ENCODE data around the gene AHNAK. TPM values are rescaled to one million over a fixed set of nuclear protein-coding genes. Genes with fewer than 3 reads are reported as not detected.
"Not testable (repeated sequence)": the region's sequence is repeated elsewhere in the genome, so short reads cannot be mapped to it uniquely, and the experiment has no call there.

The AHNAK gene
- total RNA-seq, 1 donor from 2014 or later = 302 TPM

- Mint-ChIP-seq H3K4me3 (peak overlapping the region; percentile 36), H3K9me3 (no peaks in the 10 kb centered on the region), H3K27ac (peak overlapping the region; percentile 99), H3K4me1 (ENCODE audit: unreplicated experiment) (peaks cover 63% of the 10 kb centered on the region), H3K27me3 (no peaks in the 10 kb centered on the region), H3K36me3 (peaks cover 17% of the 10 kb centered on the region)
- no peak for DNase-seq (ENCODE audit: extremely low spot score, unreplicated experiment)
- TF ChIP-seq CTCF (conservative IDR thresholded peaks at IDR 0.05) = no peak
These were observed 8.0 kb upstream of the AHNAK start for GRCh38 chr11:62554387-62555167.

GRCh38 chr11:62553839-62554361, 7.3 kb upstream of the AHNAK start:
- Mint-ChIP-seq H3K4me3 (peak overlapping the region; percentile 84), H3K36me3 (peaks cover 11% of the 10 kb centered on the region)

DNA sequence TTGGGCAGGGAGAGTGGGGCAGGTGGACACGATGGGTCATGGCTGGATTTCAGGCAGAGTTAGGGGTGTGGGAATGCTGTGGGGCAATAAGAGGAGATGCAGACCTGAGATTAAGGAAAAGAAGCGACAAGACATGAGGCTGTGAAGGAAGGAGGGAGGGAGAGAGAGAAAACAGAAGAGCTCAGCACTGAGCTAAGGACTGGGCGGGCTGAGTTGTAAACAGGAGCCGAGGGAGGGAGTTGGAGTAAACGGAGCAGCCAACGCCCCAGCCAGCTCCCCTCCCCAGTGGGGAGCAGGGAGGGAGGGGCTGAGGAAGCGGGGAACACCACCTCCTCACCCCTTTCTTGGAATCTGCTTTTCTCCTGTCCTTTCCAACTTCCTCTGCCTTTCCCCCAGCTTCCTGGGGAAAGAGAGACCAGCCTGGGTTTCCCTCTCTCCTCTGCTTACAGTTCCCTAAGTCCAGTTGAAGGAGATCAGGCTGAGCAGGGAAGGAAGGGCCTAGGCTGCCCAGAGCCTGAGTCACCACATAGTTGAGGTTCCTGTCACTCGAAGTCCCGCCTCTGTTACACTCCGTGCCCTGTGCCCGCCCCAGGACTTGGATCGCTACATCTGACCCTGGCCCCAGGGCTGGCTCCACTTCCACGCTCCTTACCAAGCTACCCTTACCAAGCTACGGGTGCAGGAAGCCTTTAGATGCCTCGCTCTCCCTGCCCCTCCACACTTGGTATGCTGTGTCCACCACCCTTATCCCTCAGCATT, 6.7 kb upstream of the AHNAK start:
- Mint-ChIP-seq H3K9me3 (no peaks in the 10 kb centered on the region), H3K4me3 (peak overlapping the region; percentile 84), H3K4me1 (ENCODE audit: unreplicated experiment) (peaks cover 64% of the 10 kb centered on the region), H3K27ac (peak overlapping the region; percentile 99), H3K36me3 (peaks cover 11% of the 10 kb centered on the region), H3K27me3 (no peaks in the 10 kb centered on the region)
- no peak for TF ChIP-seq CTCF (conservative IDR thresholded peaks at IDR 0.05)
- DNase-seq (ENCODE audit: extremely low spot score, unreplicated experiment) = no peak

More at GRCh38 chr11:62553839-62554361, 7.3 kb upstream of the AHNAK start:
- Mint-ChIP-seq H3K27me3 (no peaks in the 10 kb centered on the region), H3K4me1 (ENCODE audit: unreplicated experiment) (peaks cover 59% of the 10 kb centered on the region), H3K9me3 (no peaks in the 10 kb centered on the region), H3K27ac (peak overlapping the region; percentile 99)
- DNase-seq (ENCODE audit: extremely low spot score, unreplicated experiment) = no peak
- no peak for TF ChIP-seq CTCF (conservative IDR thresholded peaks at IDR 0.05)

DNA sequence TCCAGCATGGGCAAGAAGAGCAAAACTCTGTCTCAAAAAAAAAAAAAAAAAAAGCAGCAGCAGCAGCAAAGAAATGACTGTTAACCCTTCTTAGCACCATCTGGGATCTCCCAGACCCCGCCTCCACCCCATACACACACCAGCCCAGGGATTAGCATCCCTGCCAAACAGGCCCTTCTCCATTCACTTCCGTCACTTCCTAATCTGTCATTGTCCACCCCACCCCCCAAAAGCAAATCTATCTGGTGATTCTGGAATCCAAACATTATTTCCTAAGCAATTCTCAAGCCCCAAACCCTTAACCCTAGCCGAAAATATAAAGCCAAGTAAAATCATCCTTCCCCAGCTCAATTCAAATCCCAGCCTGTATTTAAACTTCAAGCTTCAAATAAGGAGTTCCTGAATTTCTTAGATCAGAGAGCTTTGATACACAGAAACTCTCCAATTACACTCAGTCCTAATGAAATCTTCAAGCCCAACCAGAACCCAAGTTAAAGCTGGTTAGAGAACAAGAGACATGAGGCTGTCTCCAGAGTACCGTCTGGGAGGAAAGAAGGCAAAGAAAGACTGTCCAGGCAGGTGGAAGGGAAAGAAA, 6.0 kb upstream of the AHNAK start:
- H3K4me1 Mint-ChIP-seq (ENCODE audit: unreplicated experiment) = peaks cover 71% of the 10 kb centered on the region
- TF ChIP-seq CTCF (conservative IDR thresholded peaks at IDR 0.05) = no peak
- DNase-seq (ENCODE audit: extremely low spot score, unreplicated experiment) = no peak
- peaks cover 11% of the 10 kb centered on the region for H3K36me3 Mint-ChIP-seq
- H3K27me3 Mint-ChIP-seq = no peaks in the 10 kb centered on the region
- peak overlapping the region; percentile 84 for H3K4me3 Mint-ChIP-seq
- H3K9me3 Mint-ChIP-seq = no peaks in the 10 kb centered on the region
- peak overlapping the region; percentile 99 for H3K27ac Mint-ChIP-seq

GRCh38 chr11:62550478-62550877, 3.9 kb upstream of the AHNAK start:
- not testable (repeated sequence) for H3K36me3 Mint-ChIP-seq; DNase-seq (ENCODE audit: extremely low spot score, unreplicated experiment); H3K9me3 Mint-ChIP-seq; H3K27me3 Mint-ChIP-seq
- H3K4me3 Mint-ChIP-seq = peak overlapping the region; percentile 54
- peaks cover 54% of the 10 kb centered on the region for H3K4me1 Mint-ChIP-seq (ENCODE audit: unreplicated experiment)
- peak overlapping the region; percentile 64 for H3K27ac Mint-ChIP-seq
